CD4-positive, alpha-beta T cell treated with Interferon alpha-2 for 1 hour (primary cell): ENCODE results near the gene SLC25A1.
"Not testable (repeated sequence)": the region's sequence is repeated elsewhere in the genome, so short reads cannot be mapped to it uniquely, and the experiment has no call there.

Experiments
- DNase-seq, 2 donors: peaks; one replicate each; pipeline ENCODE4 v3.0.0-alpha.2; 2020 to 2022

The SLC25A1 gene

GRCh38 chr22:19158649-19159048 lies 19.9 kb downstream of the SLC25A1 start:
- not testable (repeated sequence) for DNase-seq

- DNase-seq: not testable (repeated sequence)
Observed at GRCh38 chr22:19156109-19156508, 22.4 kb downstream of the SLC25A1 start.

- no peak for DNase-seq
Observed at GRCh38 chr22:19152942-19153883, 25.3 kb downstream of the SLC25A1 start.

- DNase-seq: no peak
Observed at GRCh38 chr22:19151329-19152191, 27.0 kb downstream of the SLC25A1 start.

GRCh38 chr22:19150482-19151328 lies 27.8 kb downstream of the SLC25A1 start:
- DNase-seq: no peak

GRCh38 chr22:19149991-19150390 lies 28.5 kb downstream of the SLC25A1 start, which contains the start of gene GSC2:
Gene GSC2, minus strand, starts transcription at chr22:19150292. Its CDS starts 9 bp downstream, at chr22:19150283.
- no peak for DNase-seq

- DNase-seq: peak in 1 of 2 donors; percentile 46
Observed at GRCh38 chr22:19149047-19149883, 29.3 kb downstream of the SLC25A1 start.

- DNase-seq: no peak
Observed at GRCh38 chr22:19148417-19149046, 30.0 kb downstream of the SLC25A1 start.

GRCh38 chr22:19147195-19147780 lies 31.2 kb downstream of the SLC25A1 start:
- DNase-seq: no peak

- no peak for DNase-seq
Observed at GRCh38 chr22:19146215-19146968, 32.1 kb downstream of the SLC25A1 start.

- DNase-seq: peak; percentile 47 to 59
Observed at GRCh38 chr22:19143967-19144400, 34.6 kb downstream of the SLC25A1 start.

- DNase-seq: no peak
Observed at GRCh38 chr22:19143212-19143611, 35.3 kb downstream of the SLC25A1 start.

- DNase-seq: no peak
Observed at GRCh38 chr22:19142394-19142793, 36.1 kb downstream of the SLC25A1 start.

GRCh38 chr22:19139974-19140373 lies 38.6 kb downstream of the SLC25A1 start:
- no peak for DNase-seq

- DNase-seq: no peak
Observed at GRCh38 chr22:19139001-19139356, 39.6 kb downstream of the SLC25A1 start.

- no peak for DNase-seq
Observed at GRCh38 chr22:19138217-19139000, 40.1 kb downstream of the SLC25A1 start.

- DNase-seq: no peak
Observed at GRCh38 chr22:19137384-19138216, 40.9 kb downstream of the SLC25A1 start.

- no peak for DNase-seq
Observed at GRCh38 chr22:19136915-19137314, 41.6 kb downstream of the SLC25A1 start.
